K562 (cell line): Measurements from ENCODE around the gene NFE2. TPM values are rescaled to one million over a fixed set of nuclear protein-coding genes. Genes with fewer than 3 reads are reported as not detected.

Source experiments
- CBX3 ChIP-seq, 2 experiments: IDR thresholded peaks; 1 replicate in 1 of 2; 2 replicates in 1 of 2; pipeline ENCODE4 v1.6.1; 2012; ENCODE audit warnings: inconsistent platforms in 2 of 2, low read length in 2 of 2, borderline replicate concordance in 1 of 2, control low read depth in 1 of 2
- ERF ChIP-seq: fragments of 450-650 bp; formaldehyde crosslinking; IDR thresholded peaks from 2 replicates; pipeline ENCODE4 v1.4.0; 2020; ENCODE audit warnings: mild to moderate bottlenecking, mixed read lengths
- KLF13 ChIP-seq: fragments of 450-650 bp; IDR thresholded peaks from 2 replicates; pipeline ENCODE4 v1.6.1; 2016; ENCODE audit warnings: missing genetic modification characterization, low read depth, mild to moderate bottlenecking, missing compliant biosample characterization, moderate library complexity, borderline replicate concordance
- MBD2 ChIP-seq: sonication (generic); IDR thresholded peaks from 2 replicates; pipeline ENCODE4 v1.6.1; 2016; ENCODE audit warnings: low read depth, borderline replicate concordance
- MEF2D ChIP-seq: conservative IDR thresholded peaks from 2 replicates; pipeline ENCODE4 v1.6.1; 2016; ENCODE audit warnings: low read depth, missing genetic modification characterization, missing compliant biosample characterization
- NELFE ChIP-seq: IDR thresholded peaks from 2 replicates; pipeline ENCODE4 v1.6.1; 2011; ENCODE audit warnings: mild to moderate bottlenecking; ENCODE audit not compliant: insufficient read depth, insufficient read length
- SETDB1 ChIP-seq: IDR thresholded peaks from one replicate; pipeline ENCODE4 v1.6.1; 2012; ENCODE audit warnings: low read length, control low read depth, inconsistent platforms
- SNIP1 ChIP-seq: fragments of 450-650 bp; IDR thresholded peaks from 2 replicates; pipeline ENCODE4 v1.7.1; 2017; ENCODE audit warnings: low read depth, mild to moderate bottlenecking
- TAF15 ChIP-seq: fragments of 200-400 bp; formaldehyde crosslinking; IDR thresholded peaks from 2 replicates; pipeline ENCODE4 v1.6.1; 2017; ENCODE audit warnings: mild to moderate bottlenecking, low read depth, low read length, moderate library complexity
- XRCC3 ChIP-seq: fragments of 450-650 bp; IDR thresholded peaks from 2 replicates; pipeline ENCODE4 v1.6.1; 2017; ENCODE audit warnings: mild to moderate bottlenecking, moderate library complexity
- ZNF239 ChIP-seq: fragments of 250-450 bp; sonication (Bioruptor Pico); IDR thresholded peaks from 2 replicates; pipeline ENCODE4 v1.4.0; 2020; ENCODE audit warnings: mild to moderate bottlenecking
- ZNF561 ChIP-seq: fragments of 450-650 bp; formaldehyde crosslinking; conservative IDR thresholded peaks from 2 replicates; pipeline ENCODE4 v1.4.0; 2020; ENCODE audit warnings: mild to moderate bottlenecking, moderate library complexity
- polyA plus RNA-seq, 8 experiments: library from polyadenylated mRNA; depleted of rRNA in 4 of 8; stranded (reverse) in 5 of 8; unstranded in 3 of 8; fragments of >200 nt; fragmentation: Nextera tagmentation in 2 of 8; fragmentation: Illumina TruSeq in 1 of 8; extraction: Ambion mirVana in 2 of 8; extraction: Trizol in 1 of 8; gene quantifications; 2 replicates each; pipeline versions ENCODE4 v1.2.1 to v1.2.3, GENCODE V29; 2011 to 2014; ENCODE audit warnings: inconsistent platforms in 1 of 8, missing spikeins in 1 of 8
- total RNA-seq, 7 experiments: library from RNA; depleted of rRNA in 6 of 7; stranded (reverse); fragments of >200 nt in 6 of 7; fragmentation: Illumina TruSeq in 2 of 7; extraction: Trizol in 2 of 7; gene quantifications; 2 replicates each; pipeline versions ENCODE4 v1.2.1 to v1.2.3, GENCODE V29; 2011 to 2021; ENCODE audit warnings: low replicate concordance in 1 of 7
- TF ChIP-seq, protein P1 (sequence below), 2 experiments: IDR thresholded peaks; 2 replicates each; pipeline ENCODE4 v1.6.1; 2012; ENCODE audit warnings: improper control_type of control experiment in 2 of 2, low read depth in 2 of 2, low read length in 2 of 2, borderline replicate concordance in 1 of 2
- TF ChIP-seq, protein P2 (sequence below): conservative IDR thresholded peaks from 2 replicates; pipeline ENCODE4 v1.6.1; 2011; ENCODE audit warnings: low read depth, mild to moderate bottlenecking, low read length; ENCODE audit not compliant: control insufficient read depth
- TF ChIP-seq, protein P3 (sequence below): fragments of 450-650 bp; IDR thresholded peaks from 2 replicates; pipeline ENCODE4 v1.6.1; 2017; ENCODE audit warnings: antibody characterized with exemption
- TF ChIP-seq, protein P4 (sequence below): fragments of 250-450 bp; sonication (Bioruptor Pico); IDR thresholded peaks from 2 replicates; pipeline ENCODE4 v1.9.0; 2021; ENCODE audit warnings: mild to moderate bottlenecking, inconsistent platforms
- TF ChIP-seq, protein P5 (sequence below): sonication (generic); formaldehyde crosslinking; IDR thresholded peaks from 2 replicates; pipeline ENCODE4 v1.8.0; 2022; ENCODE audit warnings: mild to moderate bottlenecking, missing genetic modification reagents

The NFE2 gene
- total and polyA plus RNA-seq, 9 of the 15 experiments (the other 6 are each of a cell fraction or from before 2014, with no cell fraction given): 12.3 to 282 (median 208) TPM

DNA sequence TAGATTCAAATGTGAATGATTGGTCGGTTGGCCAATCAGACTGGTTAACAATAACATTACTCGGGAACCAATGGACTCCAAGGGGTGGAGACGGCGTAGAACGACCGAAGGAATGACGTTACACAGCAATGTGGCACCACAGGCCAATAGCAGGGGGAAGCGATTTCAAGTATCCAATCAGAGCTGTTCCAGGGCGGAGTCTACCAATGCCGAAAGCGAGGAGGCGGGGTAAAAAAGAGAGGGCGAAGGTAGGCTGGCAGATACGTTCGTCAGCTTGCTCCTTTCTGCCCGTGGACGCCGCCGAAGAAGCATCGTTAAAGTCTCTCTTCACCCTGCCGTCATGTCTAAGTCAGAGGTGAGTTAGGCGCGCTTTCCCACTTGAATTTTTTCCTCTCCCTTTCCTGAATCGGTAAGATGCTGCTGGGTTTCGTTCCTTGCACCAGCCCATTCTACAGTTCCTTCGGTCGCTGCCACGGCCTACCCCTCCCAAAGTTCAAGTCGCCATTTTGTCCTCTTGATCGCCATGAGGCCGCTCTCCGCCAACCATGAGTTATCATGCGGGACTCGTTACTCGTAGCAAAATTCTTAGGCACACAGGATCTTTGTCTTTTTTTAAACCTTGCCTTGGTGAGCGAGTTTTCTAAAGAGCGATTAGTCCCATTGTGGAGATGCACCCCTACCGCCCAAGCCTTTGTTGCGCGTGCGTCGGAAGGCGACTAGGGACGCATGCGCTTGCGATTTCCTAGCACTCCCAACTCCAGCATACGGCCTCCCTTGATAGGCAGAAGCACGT lies 20.2 kb downstream of the NFE2 start, which contains the start of gene HNRNPA1 (continued):
- TF ChIP-seq, protein P1, sequence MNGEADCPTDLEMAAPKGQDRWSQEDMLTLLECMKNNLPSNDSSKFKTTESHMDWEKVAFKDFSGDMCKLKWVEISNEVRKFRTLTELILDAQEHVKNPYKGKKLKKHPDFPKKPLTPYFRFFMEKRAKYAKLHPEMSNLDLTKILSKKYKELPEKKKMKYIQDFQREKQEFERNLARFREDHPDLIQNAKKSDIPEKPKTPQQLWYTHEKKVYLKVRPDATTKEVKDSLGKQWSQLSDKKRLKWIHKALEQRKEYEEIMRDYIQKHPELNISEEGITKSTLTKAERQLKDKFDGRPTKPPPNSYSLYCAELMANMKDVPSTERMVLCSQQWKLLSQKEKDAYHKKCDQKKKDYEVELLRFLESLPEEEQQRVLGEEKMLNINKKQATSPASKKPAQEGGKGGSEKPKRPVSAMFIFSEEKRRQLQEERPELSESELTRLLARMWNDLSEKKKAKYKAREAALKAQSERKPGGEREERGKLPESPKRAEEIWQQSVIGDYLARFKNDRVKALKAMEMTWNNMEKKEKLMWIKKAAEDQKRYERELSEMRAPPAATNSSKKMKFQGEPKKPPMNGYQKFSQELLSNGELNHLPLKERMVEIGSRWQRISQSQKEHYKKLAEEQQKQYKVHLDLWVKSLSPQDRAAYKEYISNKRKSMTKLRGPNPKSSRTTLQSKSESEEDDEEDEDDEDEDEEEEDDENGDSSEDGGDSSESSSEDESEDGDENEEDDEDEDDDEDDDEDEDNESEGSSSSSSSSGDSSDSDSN (IDR thresholded peaks at IDR 0.05; ENCODE audit: borderline replicate concordance in 1 of 2, low read depth in 2 of 2, low read length in 2 of 2): no peak
- no peak for TF ChIP-seq SNIP1
- no peak for TF ChIP-seq ZNF561 (CRISPR knock-in tag)
- TF ChIP-seq, protein P2, sequence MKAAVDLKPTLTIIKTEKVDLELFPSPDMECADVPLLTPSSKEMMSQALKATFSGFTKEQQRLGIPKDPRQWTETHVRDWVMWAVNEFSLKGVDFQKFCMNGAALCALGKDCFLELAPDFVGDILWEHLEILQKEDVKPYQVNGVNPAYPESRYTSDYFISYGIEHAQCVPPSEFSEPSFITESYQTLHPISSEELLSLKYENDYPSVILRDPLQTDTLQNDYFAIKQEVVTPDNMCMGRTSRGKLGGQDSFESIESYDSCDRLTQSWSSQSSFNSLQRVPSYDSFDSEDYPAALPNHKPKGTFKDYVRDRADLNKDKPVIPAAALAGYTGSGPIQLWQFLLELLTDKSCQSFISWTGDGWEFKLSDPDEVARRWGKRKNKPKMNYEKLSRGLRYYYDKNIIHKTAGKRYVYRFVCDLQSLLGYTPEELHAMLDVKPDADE: no peak
- TF ChIP-seq, protein P3, sequence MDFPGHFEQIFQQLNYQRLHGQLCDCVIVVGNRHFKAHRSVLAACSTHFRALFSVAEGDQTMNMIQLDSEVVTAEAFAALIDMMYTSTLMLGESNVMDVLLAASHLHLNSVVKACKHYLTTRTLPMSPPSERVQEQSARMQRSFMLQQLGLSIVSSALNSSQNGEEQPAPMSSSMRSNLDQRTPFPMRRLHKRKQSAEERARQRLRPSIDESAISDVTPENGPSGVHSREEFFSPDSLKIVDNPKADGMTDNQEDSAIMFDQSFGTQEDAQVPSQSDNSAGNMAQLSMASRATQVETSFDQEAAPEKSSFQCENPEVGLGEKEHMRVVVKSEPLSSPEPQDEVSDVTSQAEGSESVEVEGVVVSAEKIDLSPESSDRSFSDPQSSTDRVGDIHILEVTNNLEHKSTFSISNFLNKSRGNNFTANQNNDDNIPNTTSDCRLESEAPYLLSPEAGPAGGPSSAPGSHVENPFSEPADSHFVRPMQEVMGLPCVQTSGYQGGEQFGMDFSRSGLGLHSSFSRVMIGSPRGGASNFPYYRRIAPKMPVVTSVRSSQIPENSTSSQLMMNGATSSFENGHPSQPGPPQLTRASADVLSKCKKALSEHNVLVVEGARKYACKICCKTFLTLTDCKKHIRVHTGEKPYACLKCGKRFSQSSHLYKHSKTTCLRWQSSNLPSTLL: no peak
- no peak for TF ChIP-seq TAF15
- TF ChIP-seq, protein P4, sequence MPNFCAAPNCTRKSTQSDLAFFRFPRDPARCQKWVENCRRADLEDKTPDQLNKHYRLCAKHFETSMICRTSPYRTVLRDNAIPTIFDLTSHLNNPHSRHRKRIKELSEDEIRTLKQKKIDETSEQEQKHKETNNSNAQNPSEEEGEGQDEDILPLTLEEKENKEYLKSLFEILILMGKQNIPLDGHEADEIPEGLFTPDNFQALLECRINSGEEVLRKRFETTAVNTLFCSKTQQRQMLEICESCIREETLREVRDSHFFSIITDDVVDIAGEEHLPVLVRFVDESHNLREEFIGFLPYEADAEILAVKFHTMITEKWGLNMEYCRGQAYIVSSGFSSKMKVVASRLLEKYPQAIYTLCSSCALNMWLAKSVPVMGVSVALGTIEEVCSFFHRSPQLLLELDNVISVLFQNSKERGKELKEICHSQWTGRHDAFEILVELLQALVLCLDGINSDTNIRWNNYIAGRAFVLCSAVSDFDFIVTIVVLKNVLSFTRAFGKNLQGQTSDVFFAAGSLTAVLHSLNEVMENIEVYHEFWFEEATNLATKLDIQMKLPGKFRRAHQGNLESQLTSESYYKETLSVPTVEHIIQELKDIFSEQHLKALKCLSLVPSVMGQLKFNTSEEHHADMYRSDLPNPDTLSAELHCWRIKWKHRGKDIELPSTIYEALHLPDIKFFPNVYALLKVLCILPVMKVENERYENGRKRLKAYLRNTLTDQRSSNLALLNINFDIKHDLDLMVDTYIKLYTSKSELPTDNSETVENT (CRISPR knock-in tag): peak; percentile 68; the same call in 1 of the 2 replicates
- TF ChIP-seq, protein P5, sequence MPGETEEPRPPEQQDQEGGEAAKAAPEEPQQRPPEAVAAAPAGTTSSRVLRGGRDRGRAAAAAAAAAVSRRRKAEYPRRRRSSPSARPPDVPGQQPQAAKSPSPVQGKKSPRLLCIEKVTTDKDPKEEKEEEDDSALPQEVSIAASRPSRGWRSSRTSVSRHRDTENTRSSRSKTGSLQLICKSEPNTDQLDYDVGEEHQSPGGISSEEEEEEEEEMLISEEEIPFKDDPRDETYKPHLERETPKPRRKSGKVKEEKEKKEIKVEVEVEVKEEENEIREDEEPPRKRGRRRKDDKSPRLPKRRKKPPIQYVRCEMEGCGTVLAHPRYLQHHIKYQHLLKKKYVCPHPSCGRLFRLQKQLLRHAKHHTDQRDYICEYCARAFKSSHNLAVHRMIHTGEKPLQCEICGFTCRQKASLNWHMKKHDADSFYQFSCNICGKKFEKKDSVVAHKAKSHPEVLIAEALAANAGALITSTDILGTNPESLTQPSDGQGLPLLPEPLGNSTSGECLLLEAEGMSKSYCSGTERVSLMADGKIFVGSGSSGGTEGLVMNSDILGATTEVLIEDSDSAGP (CRISPR knock-in tag): no peak; the same call in 1 of the 2 replicates
- TF ChIP-seq NELFE: peak; percentile 87
- TF ChIP-seq KLF13 (tag): peak; percentile 73; the same call in 1 of the 2 replicates
- peak in 1 of 2 experiments; percentile 7; a peak in 2 of 3 replicates for TF ChIP-seq CBX3 (IDR thresholded peaks at IDR 0.05; ENCODE audit: borderline replicate concordance in 1 of 2, low read length in 2 of 2)
- no peak for TF ChIP-seq ERF (CRISPR knock-in tag)
- peak; percentile 98 for TF ChIP-seq MBD2
- no peak for TF ChIP-seq XRCC3
- TF ChIP-seq MEF2D (tag): no peak
- TF ChIP-seq ZNF239 (CRISPR knock-in tag): peak; percentile 10; the same call in 1 of the 2 replicates
- TF ChIP-seq SETDB1: no peak
